Breast epithelium (tissue), 4 donors: ENCODE results near the gene MCM9. TPM values are rescaled to one million over a fixed set of nuclear protein-coding genes. Genes with fewer than 3 reads are reported as not detected.
"Not testable (repeated sequence)": the region's sequence is repeated elsewhere in the genome, so short reads cannot be mapped to it uniquely, and the experiment has no call there.

Experiments used
- DNase-seq, 2 donors: peaks; one replicate each; pipeline ENCODE4 v3.0.0-alpha.2; 2019; ENCODE audit warnings: low spot score in 2 of 2
- H3K27ac ChIP-seq, 2 donors: fragments of 200-600 bp; sonication (generic) in 1 of 2; one replicate each; pipeline ENCODE4 v1.5.1; 2016 to 2019; ENCODE audit warnings: mild to moderate bottlenecking in 1 of 2
- H3K27me3 ChIP-seq, 2 donors: fragments of 200-600 bp; sonication (generic) in 1 of 2; one replicate each; pipeline versions ENCODE4 v1.5.1 to v1.6.0; 2017 to 2019; ENCODE audit warnings: control low read depth in 1 of 2, mild to moderate bottlenecking in 1 of 2
- H3K36me3 ChIP-seq: fragments of 200-600 bp; one replicate; pipeline ENCODE4 v1.5.1; 2019
- H3K4me1 ChIP-seq, 2 donors: fragments of 200-600 bp; sonication (generic); one replicate each; pipeline ENCODE4 v1.5.1; 2016 to 2019; ENCODE audit warnings: control low read depth in 1 of 2
- H3K4me3 ChIP-seq, 3 donors: fragments of 200-600 bp; sonication (generic); 1 replicate in 2 of 3; 2 replicates in 1 of 3; pipeline ENCODE4 v1.5.1; 2016 to 2019; ENCODE audit warnings: mild to moderate bottlenecking in 3 of 3, moderate library complexity in 2 of 3
- H3K9me3 ChIP-seq, 2 donors: fragments of 200-600 bp; sonication (generic) in 1 of 2; one replicate each; pipeline ENCODE4 v1.5.1; 2016 to 2019; ENCODE audit warnings: control low read depth in 1 of 2
- POLR2A ChIP-seq: fragments of 450-650 bp; IDR thresholded peaks from one replicate; pipeline ENCODE4 v1.6.1; 2016; ENCODE audit warnings: antibody characterized with exemption, mild to moderate bottlenecking, moderate library complexity
- POLR2AphosphoS5 ChIP-seq, 3 donors: sonication (generic); formaldehyde crosslinking; IDR thresholded peaks; one replicate each; pipeline ENCODE4 v1.6.1; 2017; ENCODE audit warnings: antibody characterized with exemption in 3 of 3
- intact Hi-C: fragments of 100-400 bp; cut with DNase I; formaldehyde crosslinking; loops from one replicate; pipeline ENCODE4 v1.15.1; 2023; ENCODE audit warnings: low total_unique reads
- total RNA-seq, 3 donors: library from RNA; depleted of rRNA; stranded (reverse); fragments of >200 nt; gene quantifications; one replicate each; pipeline ENCODE4 v1.1.0, GENCODE V29; 2016
- TF ChIP-seq, protein P1 (sequence below), 3 donors: fragments of 450-650 bp; IDR thresholded peaks; one replicate each; pipeline ENCODE4 v1.5.1; 2016 to 2017; ENCODE audit warnings: antibody characterized with exemption in 3 of 3, mild to moderate bottlenecking in 3 of 3, moderate library complexity in 3 of 3

The MCM9 gene
- total RNA-seq, 3 donors from 2014 or later = 17.9 to 40.5 (median 33.4) TPM

DNA sequence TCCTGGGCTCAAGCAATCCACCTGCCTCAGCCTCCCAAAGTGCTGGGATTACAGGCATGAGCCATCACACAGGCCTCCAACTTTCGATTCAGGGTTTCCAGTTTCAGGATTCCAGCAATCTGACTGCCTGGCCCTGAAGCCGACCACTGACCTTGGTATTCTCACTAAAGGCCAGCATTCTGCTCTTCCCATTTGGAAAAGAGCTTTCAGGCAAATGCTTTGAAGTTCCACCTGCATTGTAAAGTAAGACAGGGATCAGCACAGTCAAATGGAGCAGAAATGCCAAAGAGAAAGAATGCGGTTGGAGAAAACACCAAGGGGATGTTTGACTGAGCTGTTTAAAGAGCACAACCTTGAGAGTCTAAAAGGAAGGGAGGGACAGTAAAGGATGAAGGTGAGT, 166.5 kb downstream of the MCM9 start:
- Histone ChIP-seq H3K4me3 (no peak overlapping the region), H3K9me3 (no peaks in the 10 kb centered on the region), H3K36me3 (no peaks in the 10 kb centered on the region), H3K27me3 (no peaks in the 10 kb centered on the region), H3K27ac (no peak overlapping the region), H3K4me1 (peaks cover 0 to 5% of the 10 kb centered on the region in 2 donors)
- no peak for DNase-seq
- TF ChIP-seq, protein P1, sequence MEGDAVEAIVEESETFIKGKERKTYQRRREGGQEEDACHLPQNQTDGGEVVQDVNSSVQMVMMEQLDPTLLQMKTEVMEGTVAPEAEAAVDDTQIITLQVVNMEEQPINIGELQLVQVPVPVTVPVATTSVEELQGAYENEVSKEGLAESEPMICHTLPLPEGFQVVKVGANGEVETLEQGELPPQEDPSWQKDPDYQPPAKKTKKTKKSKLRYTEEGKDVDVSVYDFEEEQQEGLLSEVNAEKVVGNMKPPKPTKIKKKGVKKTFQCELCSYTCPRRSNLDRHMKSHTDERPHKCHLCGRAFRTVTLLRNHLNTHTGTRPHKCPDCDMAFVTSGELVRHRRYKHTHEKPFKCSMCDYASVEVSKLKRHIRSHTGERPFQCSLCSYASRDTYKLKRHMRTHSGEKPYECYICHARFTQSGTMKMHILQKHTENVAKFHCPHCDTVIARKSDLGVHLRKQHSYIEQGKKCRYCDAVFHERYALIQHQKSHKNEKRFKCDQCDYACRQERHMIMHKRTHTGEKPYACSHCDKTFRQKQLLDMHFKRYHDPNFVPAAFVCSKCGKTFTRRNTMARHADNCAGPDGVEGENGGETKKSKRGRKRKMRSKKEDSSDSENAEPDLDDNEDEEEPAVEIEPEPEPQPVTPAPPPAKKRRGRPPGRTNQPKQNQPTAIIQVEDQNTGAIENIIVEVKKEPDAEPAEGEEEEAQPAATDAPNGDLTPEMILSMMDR (IDR thresholded peaks at IDR 0.05) = no peak
- intact Hi-C loops = no loop called here

DNA sequence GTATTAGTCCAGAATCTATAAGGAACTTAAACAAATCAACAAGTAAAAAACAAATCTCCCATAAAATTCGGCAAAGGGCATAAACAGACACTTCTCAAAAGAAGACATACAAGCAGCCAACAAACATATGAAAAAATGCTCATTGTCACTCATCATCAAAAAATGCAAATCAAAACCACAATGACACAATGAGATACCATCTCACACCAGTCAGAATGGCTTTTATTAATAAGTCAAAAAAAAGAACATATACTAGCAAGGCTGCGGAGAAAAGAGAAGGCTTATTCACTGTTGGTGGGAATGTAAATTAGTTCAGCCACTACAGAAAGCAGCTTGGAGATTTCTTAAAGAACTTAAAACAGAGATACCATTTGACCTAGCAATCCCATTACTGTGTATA, 169.6 kb downstream of the MCM9 start:
- H3K9me3 ChIP-seq, H3K4me3 ChIP-seq, H3K27me3 ChIP-seq, H3K36me3 ChIP-seq, H3K27ac ChIP-seq, H3K4me1 ChIP-seq, intact Hi-C loops, DNase-seq: not testable (repeated sequence)

DNA sequence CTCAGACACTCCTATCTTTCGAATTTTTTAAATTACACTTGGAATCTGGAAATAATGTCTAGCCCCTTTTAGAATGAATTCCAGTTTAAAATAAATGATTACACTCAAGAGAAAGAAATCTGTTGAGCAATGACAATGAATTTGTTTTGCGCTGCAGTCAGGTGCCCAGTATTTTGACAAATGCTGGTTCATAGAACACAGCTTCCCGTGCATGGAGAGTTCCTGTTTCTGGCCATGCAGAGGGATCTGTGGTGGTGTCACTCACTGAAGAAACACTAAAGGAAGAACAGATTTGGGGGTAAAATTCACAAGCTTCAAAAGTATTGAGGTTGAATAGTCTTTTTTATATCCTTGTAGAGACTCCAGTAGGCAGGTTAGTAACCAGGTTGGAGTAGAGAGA, 170.2 kb downstream of the MCM9 start:
- Histone ChIP-seq H3K4me3 (no peak overlapping the region), H3K27me3 (no peaks in the 10 kb centered on the region), H3K36me3 (no peaks in the 10 kb centered on the region), H3K4me1 (no peaks in the 10 kb centered on the region), H3K27ac (no peak overlapping the region), H3K9me3 (no peaks in the 10 kb centered on the region)
- DNase-seq = no peak
- no peak for TF ChIP-seq POLR2A
- TF ChIP-seq, protein P1 (IDR thresholded peaks at IDR 0.05) = no peak
- no peak for TF ChIP-seq POLR2AphosphoS5 (IDR thresholded peaks at IDR 0.05)
- intact Hi-C loops = no loop called here

Other genes with a start within 250 kb of the MCM9 start
- 10 to 100 TPM in 2 of 3 donors, 1 to 10 TPM in 1; 8.6 to 13.2 (median 10.5) TPM for gene ASF1A, start 41.0 kb downstream of the MCM9 start, total RNA-seq
- 10 to 100 TPM in 1 of 3 donors, 1 to 10 TPM in 2; 7.0 to 12.8 (median 7.5) TPM for gene FAM184A, start 143.5 kb upstream of the MCM9 start, total RNA-seq